Measurements from ENCODE around the gene PROSER2.
"Not testable (repeated sequence)": the region's sequence is repeated elsewhere in the genome, so short reads cannot be mapped to it uniquely, and the experiment has no call there.

The PROSER2 gene

DNA sequence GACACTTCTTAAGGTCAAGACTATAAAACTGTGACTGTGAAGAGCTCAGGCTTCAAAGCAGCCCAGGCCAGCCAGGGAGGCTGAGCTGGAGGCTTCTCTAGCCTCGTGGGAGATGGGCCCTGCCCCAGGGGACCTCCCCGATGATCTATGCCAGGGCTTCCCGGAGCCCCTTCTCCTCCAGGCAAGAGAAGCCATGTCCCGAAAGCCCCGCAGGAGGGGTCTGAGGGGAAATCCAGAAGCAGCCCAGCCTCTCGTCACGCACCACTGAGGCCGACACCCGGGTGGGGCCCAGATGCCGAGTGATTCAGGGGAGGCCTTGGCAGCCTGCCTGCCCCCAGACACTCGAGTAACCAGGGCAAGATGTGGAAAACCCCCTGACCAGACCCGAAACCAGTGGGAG is 63.7 kb downstream of the PROSER2 start:
- no peak for DNase-seq

DNA sequence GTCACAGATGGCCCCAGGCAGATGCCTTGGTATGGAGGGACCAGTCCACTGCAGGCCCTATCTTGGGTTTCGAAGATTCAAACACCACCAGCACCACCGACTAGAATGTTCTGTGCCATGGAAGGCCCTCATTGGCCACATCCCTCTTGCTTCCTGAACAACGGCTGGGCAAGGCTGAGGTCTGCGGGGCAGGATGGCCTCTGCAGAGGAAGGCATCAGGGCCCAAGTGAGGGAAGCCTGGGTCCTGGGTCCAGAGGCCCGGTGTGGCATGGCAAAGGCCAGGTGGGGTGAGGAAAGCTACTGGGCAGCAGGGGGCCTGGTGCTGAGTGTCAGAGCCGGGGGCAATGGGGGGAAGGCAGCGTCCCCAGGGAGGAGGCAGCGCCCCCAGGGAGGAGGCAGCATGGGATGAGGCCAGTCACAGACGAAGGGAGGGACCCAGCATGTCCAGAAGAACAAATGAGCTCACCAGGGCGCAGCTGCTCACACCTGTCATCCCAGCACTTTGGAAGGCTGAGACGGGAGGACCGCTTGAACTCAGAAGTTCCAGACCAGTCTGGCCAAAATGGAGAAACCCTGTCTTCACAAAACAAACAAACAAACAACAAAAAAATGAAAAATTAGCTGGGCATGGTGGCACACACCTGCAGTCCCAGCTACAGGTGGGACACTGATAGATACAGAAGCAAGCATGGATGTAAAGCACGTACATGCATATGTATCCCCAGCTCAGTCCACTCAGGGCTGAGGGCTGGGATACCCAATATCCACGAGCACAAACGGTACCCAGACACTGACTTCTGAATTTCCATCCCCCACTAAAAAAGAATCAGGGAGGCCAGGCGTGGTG is 64.4 kb downstream of the PROSER2 start:
- DNase-seq, result no peak

DNA sequence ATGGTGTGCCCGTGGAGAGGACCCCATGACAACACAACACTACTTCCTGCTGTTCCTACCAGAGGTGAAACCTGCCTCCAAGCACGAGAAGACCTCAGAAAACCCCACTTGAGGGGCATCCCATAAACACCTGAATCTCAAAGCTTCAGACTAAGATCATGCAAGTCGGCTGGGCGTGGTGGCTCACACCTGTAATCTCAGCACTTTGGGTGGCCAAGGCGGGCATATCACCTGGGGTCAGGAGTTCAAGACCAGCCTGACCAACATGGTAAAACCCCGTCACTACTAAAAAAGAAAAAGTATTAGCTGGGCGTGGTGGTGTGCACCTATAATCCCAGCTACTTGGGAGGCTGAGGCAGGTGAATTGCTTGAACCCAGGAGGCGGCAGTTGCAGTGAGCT is 66.1 kb downstream of the PROSER2 start:
- not testable (repeated sequence) for DNase-seq

DNA sequence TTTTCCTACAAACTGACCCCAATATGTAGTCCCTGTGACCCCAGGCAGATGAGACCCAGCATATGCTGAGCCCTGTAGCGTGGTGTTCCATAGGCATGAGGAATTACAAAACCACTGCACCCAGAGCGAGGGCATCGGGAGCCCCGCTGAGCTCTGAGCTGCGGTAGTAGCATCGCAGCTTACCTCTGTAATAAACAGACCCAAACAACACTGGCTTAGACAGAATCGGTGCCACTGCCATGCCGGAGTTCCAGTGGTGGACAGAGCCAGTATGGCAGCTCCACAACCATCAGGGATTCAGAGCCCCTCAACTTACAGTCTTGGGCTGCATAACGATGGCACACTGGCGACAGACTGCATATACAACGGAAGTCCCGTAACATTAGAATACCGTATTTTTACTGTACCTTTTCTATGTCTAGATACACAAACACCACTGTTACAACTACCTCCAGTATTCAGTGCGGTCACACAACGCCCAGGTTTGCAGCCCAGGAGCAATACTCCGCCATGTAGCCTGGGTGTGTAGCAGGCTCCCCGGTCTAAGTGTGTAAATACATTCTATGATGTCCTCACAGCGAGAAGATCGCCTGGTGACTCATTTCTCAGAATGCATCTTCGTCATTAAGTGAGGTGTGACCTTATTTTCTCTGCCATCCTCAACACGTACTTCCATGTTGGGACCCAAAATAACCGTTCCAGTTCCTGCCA is 68.8 kb downstream of the PROSER2 start:
- no peak for DNase-seq

DNA sequence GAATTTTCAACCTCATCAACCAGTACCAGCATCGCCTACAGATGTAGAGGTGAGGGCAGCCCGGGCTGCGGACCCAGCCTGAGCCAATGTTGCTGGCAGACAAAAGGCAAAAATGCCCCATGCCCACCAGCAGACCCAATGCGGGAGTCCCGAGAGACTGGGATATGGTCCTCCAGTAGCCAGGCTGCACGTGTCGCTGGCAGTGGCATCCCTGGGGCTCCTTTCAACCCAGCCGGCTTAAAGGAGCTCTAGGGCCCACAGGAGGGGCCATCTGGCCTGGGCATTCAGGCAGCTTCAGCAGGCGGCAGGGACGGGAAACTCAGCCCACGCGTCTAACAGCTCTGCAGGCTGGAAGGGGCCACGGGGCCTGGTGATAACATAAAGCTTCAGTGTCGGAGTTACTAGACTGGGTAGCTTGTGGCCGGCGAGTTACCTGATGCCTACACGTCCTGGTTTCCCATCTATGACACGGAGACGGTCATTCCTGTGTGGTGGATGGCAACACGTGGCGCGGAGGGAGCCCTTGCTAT is 70.7 kb downstream of the PROSER2 start:
- no peak for DNase-seq

DNA sequence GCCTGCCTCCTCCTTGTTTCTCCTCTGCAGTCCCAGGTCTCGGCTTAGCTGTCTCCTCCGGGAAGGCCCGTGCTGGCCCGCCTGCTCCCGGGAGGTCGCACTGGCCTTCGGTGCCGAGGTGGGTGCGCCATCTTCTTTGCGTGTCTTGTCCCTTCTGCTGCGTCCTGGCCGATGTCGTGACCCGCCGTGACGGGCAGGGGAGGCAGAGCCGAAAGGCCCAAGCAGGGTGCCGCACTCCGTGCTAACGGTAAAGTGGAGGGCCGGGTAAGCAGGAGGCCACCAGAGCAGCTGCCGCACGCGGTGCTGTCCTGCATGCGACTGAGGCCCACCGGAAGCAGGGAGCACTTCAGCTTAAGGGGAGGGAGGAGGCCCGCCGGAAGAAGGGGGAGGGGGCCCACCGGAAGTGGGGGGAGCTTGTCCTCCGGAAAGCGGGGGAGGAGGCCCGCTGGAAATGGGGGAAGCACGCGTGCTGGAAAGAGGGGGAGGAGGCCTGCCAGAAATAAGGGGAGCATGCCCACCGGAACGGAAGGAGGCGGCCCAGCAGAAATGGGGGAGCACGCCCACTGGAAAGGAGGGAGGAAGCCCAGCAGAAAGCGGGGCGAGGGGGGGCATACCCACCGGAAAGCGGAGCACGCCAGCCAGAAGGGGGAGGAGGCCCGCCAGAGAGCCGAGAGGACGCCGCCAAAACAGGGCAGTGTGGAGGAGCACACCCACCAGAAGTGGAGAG is 71.4 kb downstream of the PROSER2 start:
- no peak for DNase-seq

DNA sequence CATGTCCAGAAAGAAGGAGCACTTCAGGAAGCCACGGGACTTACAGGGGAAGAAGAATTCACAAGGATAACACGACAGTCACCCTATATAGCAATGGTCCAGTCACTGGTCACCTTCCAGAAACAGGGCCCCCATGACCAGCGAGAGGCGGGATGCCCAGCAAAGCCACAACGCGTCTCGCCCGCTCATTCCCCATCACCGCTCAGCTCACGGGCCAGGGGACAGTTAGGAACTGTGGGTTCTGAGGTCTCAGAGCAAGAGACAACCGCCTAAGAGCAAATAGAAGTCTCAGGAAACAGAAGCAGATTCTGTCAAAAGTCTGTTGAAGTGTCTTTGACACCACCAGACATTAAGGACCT is 71.9 kb downstream of the PROSER2 start:
- DNase-seq, result no peak

DNA sequence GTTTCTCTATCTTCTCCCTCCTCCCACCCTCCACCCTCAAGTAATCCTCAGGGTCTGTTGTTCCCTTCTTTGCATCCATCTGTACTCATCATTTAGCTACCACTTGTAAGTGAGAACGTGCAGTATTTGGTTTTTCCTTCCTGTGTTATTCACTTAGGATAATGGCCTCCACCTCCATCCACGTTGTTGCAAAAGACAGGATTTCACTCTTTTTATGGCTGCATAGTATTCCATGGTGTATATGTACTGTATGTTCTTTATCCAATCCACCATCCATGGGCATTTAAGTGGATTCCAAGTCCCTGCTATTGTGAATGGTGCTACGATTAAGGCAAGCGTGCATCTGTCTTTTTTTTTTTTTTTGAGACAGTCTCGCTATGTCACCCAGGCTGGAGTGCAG is 72.4 kb downstream of the PROSER2 start:
- no peak for DNase-seq

DNA sequence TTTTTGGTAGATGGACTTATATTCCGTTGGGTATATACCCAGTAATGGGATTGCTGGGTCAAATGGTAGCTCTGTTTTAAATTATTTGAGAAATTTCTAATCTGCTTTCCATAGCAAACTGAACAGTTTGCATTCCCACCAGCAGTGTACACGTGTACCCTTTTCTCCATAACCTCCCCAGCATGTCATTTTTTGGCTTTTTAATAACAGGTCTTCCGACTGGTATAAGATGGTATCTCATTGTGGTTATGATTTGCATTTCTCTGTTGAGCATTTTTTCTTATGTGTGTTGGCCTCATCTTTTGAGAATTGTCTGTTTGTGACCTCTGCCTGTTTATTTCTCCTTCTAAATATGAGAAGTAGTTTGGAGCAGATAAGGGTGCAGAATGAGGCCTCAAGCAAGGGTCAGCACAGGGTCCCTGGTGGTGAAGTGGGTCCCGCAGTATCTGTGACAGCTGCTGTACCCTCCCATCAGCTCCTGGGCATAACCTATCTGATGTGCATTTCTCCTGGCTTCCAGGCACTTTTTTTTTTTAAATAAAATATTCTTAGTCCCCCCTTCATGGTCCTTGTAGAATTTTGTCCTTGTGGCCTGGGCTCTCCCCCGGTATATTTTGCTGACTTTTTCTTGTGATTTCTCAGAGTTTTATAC is 73.5 kb downstream of the PROSER2 start:
- DNase-seq, result no peak

DNA sequence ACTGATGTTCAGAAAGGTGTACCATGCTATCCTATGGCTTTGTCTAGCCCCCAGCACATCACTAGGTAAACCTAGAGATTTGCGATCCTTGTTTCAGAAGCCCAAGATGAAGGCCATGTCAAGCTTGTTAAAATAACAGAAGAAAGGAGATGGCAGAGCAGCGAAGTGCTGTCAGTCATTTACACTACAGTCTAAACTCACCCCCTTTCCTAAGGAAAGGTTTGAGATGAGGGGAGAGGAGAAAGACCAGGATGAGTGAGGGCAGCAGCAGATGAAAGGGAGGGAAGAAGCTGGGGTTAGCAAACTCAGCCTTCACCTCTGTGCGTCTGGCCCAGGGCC is 74.8 kb downstream of the PROSER2 start:
- DNase-seq, result no peak

DNA sequence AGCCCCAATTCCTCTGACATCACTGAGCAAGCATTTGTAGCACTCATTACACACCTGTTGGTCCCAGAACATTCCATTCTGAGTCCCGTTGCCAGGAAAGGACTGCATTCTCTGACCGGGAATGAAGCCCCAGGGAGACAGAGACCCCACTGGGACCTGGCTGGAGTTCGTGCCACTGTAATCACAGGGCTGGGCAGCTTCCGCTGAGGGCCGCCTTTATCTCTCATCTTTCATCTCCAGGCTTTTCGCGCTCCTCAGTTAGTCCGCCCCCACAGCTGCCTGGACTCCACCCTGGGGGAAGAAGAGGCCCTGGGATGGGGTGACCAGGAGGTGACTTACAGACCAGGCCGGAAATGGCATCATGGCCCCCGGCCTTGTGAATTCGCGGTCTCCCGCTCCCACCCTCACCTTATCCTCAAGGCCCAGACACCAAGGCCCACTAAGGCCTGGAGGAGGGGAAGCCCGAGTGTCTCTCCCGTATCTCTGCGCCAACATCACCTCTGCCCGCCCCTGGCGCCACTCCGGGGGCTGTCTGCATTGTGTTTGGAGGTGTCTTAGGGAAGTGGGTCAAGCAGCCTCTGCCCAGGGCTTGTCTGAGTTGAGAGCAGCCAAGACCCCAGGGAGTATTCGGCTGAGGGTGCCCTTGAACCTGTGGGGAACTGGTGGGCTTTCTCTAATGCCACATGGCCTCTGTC is 75.4 kb downstream of the PROSER2 start:
- DNase-seq, result peak; percentile 49

DNA sequence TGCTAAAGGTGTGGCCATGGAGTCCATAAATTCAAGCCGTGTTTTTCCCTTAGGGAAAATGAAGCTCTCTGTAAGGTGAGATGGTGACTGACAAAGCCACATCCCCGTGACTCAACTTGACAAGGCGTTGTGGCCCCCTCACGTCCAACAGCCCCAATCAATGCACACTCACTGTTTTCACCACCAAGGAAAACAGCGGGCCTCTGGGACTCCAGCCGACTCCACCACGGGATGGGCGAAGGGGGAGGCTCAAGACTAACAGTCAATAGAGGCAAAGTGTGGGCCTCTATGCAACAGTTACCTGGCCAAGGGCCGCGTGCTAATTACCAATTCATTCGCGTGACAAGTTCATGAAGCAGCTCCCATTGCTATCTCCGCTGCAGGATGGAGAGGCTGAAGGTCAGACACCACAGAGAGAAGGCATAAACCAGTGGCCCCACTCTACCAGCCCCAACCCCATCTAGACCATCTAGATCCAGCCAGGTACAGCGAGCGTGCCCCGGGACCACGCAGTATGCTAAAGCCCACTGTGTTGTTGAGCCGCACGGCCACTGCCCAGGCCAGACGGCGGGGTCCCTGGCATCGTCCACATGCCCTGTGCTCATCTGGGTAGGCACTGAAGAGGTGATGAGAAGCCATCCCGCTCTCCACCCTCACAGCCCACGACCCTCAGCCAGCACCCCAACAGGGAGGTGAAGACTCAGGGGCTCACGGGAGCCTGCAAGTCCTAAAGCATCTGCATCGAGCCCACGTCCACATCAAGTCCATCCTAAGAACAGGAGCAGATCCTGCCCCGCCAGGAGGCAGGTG is 76.1 kb downstream of the PROSER2 start:
- DNase-seq, result no peak

DNA sequence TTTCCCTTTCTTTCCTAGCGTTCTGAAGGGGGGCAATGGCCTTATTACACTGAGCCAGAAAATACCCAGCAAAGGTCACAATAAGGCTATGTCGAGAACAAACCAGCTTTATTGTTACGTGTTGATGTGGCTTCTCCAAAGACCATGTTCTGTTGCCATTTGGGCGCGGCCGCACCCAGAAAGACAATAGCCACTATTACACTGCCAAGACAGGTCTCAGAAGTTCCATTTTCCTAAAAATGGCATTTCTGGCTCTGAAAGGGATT is 77.8 kb downstream of the PROSER2 start:
- no peak for DNase-seq

DNA sequence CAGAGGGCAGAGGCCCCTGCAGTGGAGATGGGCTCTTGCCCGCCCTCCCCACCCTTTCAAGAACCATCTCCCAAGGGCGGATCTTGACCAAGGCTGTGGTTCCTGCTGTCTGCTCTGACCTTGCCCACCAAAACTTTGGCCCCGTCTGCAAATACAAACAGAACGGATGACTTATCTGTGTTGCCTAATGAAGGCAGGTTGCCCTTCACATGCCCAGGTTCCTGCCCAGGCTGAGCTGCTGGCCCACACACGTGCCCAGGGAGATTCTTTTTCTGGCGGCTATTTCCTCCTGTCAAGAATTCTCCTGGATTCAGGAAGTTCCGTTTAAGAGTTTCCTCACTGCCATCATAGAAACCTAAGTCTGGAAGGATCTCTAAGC is 78.3 kb downstream of the PROSER2 start:
- DNase-seq, result no peak

DNA sequence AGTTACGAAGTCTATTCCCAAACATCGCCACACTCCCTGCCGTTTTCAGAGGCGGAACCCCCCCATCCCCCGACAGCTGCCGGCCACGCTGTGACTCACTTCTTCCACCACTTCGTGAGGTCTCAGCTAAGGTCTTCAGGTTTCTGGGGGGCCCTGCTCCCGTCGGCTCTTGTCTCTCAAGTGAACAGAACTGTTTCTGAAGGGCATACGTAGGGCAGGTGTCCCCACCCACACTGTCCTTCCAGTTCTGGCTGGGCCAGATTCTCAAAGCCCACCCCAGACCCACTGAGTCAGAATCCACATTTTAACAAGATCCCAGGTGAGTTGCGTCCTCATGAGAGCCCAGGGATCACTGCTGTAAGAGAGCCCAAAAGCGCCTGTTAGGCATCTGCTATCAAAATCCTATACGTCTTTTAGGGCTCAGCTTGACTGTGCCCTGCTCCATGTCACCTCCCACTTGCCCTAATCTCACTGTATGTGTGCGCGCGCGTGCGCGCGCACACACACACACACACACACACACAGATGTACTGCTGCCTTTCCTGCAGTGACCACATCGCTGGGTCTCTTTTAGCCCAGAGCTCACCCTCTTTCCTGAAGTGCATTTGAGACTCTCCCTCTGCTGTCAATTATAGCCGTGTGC is 78.8 kb downstream of the PROSER2 start:
- no peak for DNase-seq

DNA sequence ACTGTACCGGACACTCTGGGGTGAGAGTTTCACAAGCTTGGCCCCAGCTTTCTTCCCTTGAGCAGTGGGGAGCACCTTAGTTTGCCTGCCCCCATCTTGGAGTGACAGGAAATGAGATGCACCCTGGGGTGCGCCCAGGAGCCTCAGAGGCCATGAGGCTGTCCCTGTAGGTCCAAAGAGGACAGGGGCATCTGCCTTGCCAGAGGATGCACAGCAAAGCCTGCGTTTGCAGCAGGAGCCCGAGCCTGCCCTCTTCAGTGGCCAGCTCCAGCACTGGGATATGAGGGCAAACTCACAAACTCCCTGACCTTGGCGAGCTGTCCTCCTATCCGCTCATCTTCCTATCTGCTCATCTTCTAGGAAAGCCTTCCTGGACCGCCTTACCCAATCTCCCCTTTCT is 79.5 kb downstream of the PROSER2 start:
- no peak for DNase-seq

DNA sequence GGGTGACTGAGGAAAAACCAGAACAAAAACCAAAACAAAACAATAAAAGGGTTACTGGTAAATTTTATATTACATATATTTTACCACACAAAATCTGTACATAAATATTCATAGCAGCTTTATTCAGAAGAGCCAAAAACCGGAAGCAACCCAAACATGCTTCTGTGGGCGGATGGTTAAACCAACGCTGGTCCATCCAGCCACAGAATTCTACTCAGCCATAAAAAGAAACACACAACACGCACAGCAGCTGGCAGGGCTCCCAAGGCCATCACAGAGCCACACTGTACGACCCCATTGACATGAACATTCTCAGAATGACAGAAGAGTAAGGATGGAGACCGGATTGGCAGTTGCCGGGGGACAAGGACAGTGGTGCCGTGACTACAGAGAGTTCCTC is 83.6 kb downstream of the PROSER2 start:
- DNase-seq, result no peak

DNA sequence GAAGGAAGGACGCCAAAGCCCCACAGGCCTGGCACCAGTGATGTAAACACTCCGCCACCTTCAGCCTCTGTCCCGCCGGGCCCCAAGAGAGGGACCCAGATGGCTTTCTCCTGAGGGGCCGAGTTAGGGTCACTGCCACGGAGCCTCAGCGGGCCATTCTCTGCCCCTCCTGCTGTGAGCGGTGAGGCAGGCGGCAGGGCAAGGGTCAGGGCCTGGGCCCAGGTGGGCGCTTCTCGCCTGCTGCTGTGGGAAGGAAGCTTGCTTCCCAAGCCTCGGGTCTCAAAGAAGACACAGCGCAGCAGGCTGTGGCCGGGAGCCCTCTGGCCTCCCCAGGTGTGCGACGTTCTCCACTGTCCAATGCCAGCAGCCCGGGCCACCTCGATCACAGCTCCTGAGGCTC is 84.8 kb downstream of the PROSER2 start:
- DNase-seq, result no peak

DNA sequence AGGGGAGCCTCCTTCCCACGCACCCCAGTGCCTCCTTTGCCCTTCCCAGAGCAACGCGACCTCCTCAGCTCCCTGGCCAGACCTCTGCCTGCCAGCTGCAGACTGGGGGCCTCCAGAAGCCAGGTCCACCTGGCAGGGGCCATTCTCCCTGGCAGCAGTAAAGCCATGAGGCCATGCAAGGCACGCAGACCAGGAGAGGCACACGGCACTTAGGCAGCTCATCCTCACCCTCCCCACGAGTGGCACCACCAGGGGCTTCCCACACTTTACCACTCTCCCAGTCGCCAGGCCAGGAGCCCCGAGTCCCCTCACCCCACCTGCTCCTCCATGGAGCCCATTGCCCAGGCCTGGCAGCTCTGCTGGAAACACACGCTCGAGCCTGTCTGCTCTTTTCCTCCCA is 85.4 kb downstream of the PROSER2 start:
- DNase-seq, result no peak

DNA sequence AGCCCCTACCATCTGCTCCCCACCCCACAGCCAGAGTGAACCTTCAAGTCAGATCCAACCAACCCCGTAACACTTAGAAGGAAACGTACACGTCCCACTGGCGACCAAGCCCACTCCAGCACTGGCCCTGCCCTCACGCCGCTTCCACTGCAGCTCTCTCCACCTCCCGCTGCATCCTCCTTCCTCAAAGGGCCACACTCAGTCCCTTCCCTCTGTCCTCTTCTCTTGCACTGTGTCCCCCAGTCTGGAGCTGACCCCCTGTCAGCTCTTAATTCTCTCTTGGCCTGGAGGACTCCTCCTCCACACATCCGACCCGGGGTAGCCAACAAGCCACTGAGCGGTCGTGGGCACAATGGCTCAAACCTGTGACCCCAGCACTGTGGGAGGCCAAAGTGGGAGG is 85.8 kb downstream of the PROSER2 start:
- no peak for DNase-seq

DNA sequence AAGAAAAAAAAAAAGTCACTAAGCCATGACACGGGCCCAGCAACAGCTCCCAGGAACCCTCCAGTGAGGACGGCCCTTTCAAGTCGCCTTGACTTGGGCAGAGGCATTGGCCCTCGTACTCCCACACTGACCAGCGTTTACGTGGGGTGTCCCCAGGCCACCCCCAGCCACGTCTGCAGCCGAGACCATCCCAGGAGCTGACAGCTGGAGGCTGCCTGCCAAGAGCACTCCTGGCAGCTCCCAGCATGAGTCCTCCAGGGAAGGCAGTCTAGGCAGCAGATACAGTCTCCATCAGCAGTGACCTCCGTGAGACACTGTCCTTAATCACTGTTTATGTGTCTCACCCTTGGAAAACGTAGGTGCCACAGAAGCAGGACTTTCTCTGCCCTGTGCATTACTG is 86.5 kb downstream of the PROSER2 start:
- DNase-seq, result no peak

DNA sequence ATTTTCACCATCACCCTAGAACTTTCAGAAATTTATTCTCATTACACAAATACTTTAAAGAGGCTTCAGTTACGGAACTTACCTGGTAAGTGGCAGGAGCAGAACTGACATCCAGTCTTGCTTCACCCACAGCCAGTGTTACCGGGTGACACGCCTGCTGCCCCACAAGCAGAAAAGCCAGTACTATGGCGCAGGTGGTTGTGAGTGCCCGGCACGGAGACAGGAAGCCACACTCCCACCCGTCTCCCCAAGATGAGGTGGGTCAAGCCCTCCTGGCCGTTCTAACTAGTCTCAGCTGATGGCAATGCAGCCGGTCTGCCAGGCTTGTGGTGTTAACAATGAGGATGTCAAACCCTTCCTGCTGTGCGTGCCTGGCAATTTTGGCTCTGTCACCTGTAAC is 86.9 kb downstream of the PROSER2 start:
- DNase-seq, result no peak
